Measurements from ENCODE around the gene SSBP2.

DNA sequence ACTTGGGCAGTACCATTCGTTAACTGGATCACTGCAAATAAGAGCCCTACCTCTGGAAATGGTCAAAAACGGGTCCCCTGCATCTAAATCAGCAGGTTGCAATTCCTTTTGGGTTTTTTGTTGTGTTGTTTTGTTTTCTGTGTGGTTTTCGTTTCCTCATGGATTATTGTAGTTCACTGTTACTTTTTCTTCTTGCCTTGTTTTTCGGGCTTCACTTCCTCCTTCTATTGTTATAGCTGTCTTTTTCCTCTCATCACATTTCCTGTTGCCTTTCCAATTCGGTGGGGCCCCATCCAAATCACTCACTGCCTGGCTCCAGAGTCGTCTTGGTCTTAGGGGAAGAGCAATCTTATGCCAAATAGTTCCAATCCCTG is 8.7 kb upstream of the SSBP2 start:
- TF ChIP-seq POLR2A (IDR thresholded peaks at IDR 0.05; ENCODE audit: low read depth, low read length), result no peak
- TF ChIP-seq TAF1 (IDR thresholded peaks at IDR 0.05; ENCODE audit: borderline replicate concordance, low read depth, low read length), result no peak

Data from GM12892 (cell line).